GM12878 (cell line): Measurements from ENCODE around the gene KIF11. TPM values are rescaled to one million over a fixed set of nuclear protein-coding genes. Genes with fewer than 3 reads are reported as not detected.
A peak's percentile ranks its signal among the peaks of the same experiment; 100 is the strongest.

Experiments used
- ATAC-seq: fragments of 200-7000 bp; cut with Tn5 transposase; 3 replicates; pipeline ENCODE4 v1.9.1; 2020; ENCODE audit warnings: mild to moderate bottlenecking, moderate library complexity
- BruUV-seq: library from RNA; stranded (reverse); fragments of 400-500 nt; replicated peaks from 2 replicates; lab custom pipeline; 2021; lab: Mats Ljungman, UMichigan
- CTCF ChIA-PET: fragments of 300-600 bp; sonication (Branson Sonifier 250); formaldehyde crosslinking; extraction: SDS; loops from one replicate; lab custom pipeline; 2021; ENCODE audit warnings: inconsistent platforms; lab: Yijun Ruan, JAX
- POLR2A ChIA-PET: fragments of 350-600 bp; formaldehyde crosslinking; extraction: SDS; loops from one replicate; lab custom pipeline; 2021; ENCODE audit warnings: inconsistent platforms; lab: Charles Lee
- RAD21 ChIA-PET: fragments of 300-600 bp; sonication (Branson Sonifier 250); formaldehyde crosslinking; loops from one replicate; lab custom pipeline; 2023; ENCODE audit warnings: antibody characterized with exemption; ENCODE audit not compliant: unreplicated experiment; lab: Charles Lee
- SMC1A ChIA-PET: fragments of 300-600 bp; sonication (Branson Sonifier 250); formaldehyde crosslinking; loops from one replicate; lab custom pipeline; 2023; ENCODE audit not compliant: unreplicated experiment, uncharacterized antibody; lab: Charles Lee
- DNase-seq: peaks from one replicate; pipeline ENCODE4 v3.0.0-alpha.2; 2011; ENCODE audit warnings: low read depth, low spot score
- FAIRE-seq: peaks from 3 replicates; lab custom pipeline; 2011; peaks lifted over from hg19 to GRCh38; lab: Jason Lieb, UNC
- H2AFZ ChIP-seq: 2 replicates; pipeline ENCODE4 v1.6.0; 2011; ENCODE audit warnings: low read depth, low read length, control low read depth; ENCODE audit not compliant: control insufficient read depth
- H3K27ac ChIP-seq: 2 replicates; pipeline ENCODE4 v1.5.1; 2011; ENCODE audit warnings: control low read depth; ENCODE audit not compliant: control insufficient read depth, insufficient read depth
- H3K27me3 ChIP-seq, 2 experiments: replicated peaks in 1 of 2; 2 replicates each; pipeline versions ENCODE4 v1.6.0 to v1.6.1; 2011; ENCODE audit warnings: low read length in 1 of 2; ENCODE audit not compliant: control insufficient read depth in 2 of 2, insufficient read depth in 2 of 2
- H3K36me3 ChIP-seq, 2 experiments: 2 replicates each; pipeline ENCODE4 v1.5.1; 2011; ENCODE audit warnings: low read length in 1 of 2; ENCODE audit not compliant: control insufficient read depth in 2 of 2, insufficient read depth in 2 of 2
- H3K4me1 ChIP-seq: 2 replicates; pipeline ENCODE4 v1.6.1; 2011; ENCODE audit warnings: mild to moderate bottlenecking, low read length, moderate library complexity, mixed read lengths; ENCODE audit not compliant: control insufficient read depth, insufficient read depth
- H3K4me2 ChIP-seq: 2 replicates; pipeline ENCODE4 v1.6.0; 2011; ENCODE audit warnings: control low read depth; ENCODE audit not compliant: control insufficient read depth, insufficient read depth
- H3K4me3 ChIP-seq: fragments of 200-600 bp; sonication (generic); 2 replicates; pipeline ENCODE4 v1.5.1; 2016
- H3K79me2 ChIP-seq: 2 replicates; pipeline ENCODE4 v1.6.0; 2011; ENCODE audit warnings: low read length; ENCODE audit not compliant: control insufficient read depth, insufficient read depth
- H3K9ac ChIP-seq: 2 replicates; pipeline ENCODE4 v1.8.0; 2011; ENCODE audit warnings: low read length, control low read depth, mixed read lengths; ENCODE audit not compliant: control insufficient read depth, insufficient read depth
- H3K9me3 ChIP-seq: replicated peaks from 3 replicates; pipeline ENCODE4 v1.5.1; 2011; ENCODE audit warnings: mild to moderate bottlenecking, low read length; ENCODE audit not compliant: control insufficient read depth, insufficient read depth
- H4K20me1 ChIP-seq: 2 replicates; pipeline ENCODE4 v1.6.0; 2011; ENCODE audit not compliant: control insufficient read depth, insufficient read depth
- BCL11A ChIP-seq: IDR thresholded peaks from 2 replicates; pipeline ENCODE4 v1.6.1; 2011; ENCODE audit warnings: low read depth, low read length
- BHLHE40 ChIP-seq, 2 experiments: fragments of 450-650 bp in 1 of 2; IDR thresholded peaks; 2 replicates each; pipeline ENCODE4 v1.6.1; 2011 to 2017; ENCODE audit warnings: low read depth in 2 of 2, borderline replicate concordance in 1 of 2, improper control_type of control experiment in 1 of 2, low read length in 1 of 2, mild to moderate bottlenecking in 1 of 2
- IRF4 ChIP-seq: IDR thresholded peaks from 2 replicates; pipeline ENCODE4 v1.6.1; 2011; ENCODE audit warnings: low read depth, low read length
- KLF5 ChIP-seq: fragments of 450-650 bp; IDR thresholded peaks from 2 replicates; pipeline ENCODE4 v1.6.1; 2014; ENCODE audit warnings: mild to moderate bottlenecking; ENCODE audit not compliant: partially characterized antibody
- LARP7 ChIP-seq: fragments of 450-650 bp; IDR thresholded peaks from 2 replicates; pipeline ENCODE4 v1.6.1; 2017; ENCODE audit warnings: mild to moderate bottlenecking
- PML ChIP-seq: IDR thresholded peaks from 2 replicates; pipeline ENCODE4 v1.6.1; 2012; ENCODE audit warnings: low read length, inconsistent platforms
- POLR2AphosphoS5 ChIP-seq: IDR thresholded peaks from 2 replicates; pipeline ENCODE4 v1.6.1; 2011; ENCODE audit warnings: mild to moderate bottlenecking, low read length, inconsistent platforms
- RAD51 ChIP-seq: fragments of 450-650 bp; IDR thresholded peaks from 2 replicates; pipeline ENCODE4 v1.6.1; 2016; ENCODE audit warnings: moderate library complexity, mild to moderate bottlenecking, inconsistent platforms
- TAF1 ChIP-seq: IDR thresholded peaks from 2 replicates; pipeline ENCODE4 v1.6.1; 2011; ENCODE audit warnings: mild to moderate bottlenecking, low read depth, low read length, borderline replicate concordance
- ZNF24 ChIP-seq: fragments of 450-650 bp; IDR thresholded peaks from 2 replicates; pipeline ENCODE4 v1.6.1; 2017; ENCODE audit warnings: antibody characterized with exemption, mild to moderate bottlenecking
- WGBS: methylation state at CpG from one replicate; pipeline ENCODE4 v1.1.6; 2016; ENCODE audit warnings: low lambda C conversion rate; ENCODE audit not compliant: insufficient replicate concordance, insufficient coverage; ENCODE audit errors: missing lambda C conversion rate; 5-methylcytosine and 5-hydroxymethylcytosine counted together
- in situ Hi-C: fragments of 300-500 bp; cut with MboI; formaldehyde crosslinking; loops from 9 replicates; pipeline ENCODE4 v1.14.3; 2018; ENCODE audit warnings: mixed read lengths
- intact Hi-C: fragments of 100-400 bp; cut with micrococcal nuclease; formaldehyde crosslinking; loops from one replicate; pipeline ENCODE4 v1.14.2; 2022; ENCODE audit not compliant: unreplicated experiment
- polyA plus RNA-seq, 11 experiments: library from polyadenylated mRNA; depleted of rRNA in 4 of 11; unstranded in 6 of 11; stranded (reverse) in 5 of 11; fragments of >200 nt; fragmentation: Nextera tagmentation in 4 of 11; fragmentation: Illumina TruSeq in 1 of 11; extraction: Ambion mirVana in 4 of 11; extraction: Trizol in 1 of 11; gene quantifications; 1 replicate in 1 of 11; 2 replicates in 10 of 11; pipeline versions ENCODE4 v1.2.1 to v1.2.3, GENCODE V29; 2011 to 2016; ENCODE audit warnings: inconsistent platforms in 2 of 11, missing spikeins in 2 of 11, low read depth in 1 of 11
- total RNA-seq, 4 experiments: library from RNA; depleted of rRNA in 3 of 4; stranded (reverse); fragments of >200 nt in 3 of 4; fragmentation: Illumina TruSeq in 1 of 4; extraction: Trizol in 1 of 4; gene quantifications; 2 replicates each; pipeline versions ENCODE4 v1.2.1 to v1.2.3, GENCODE V29; 2013 to 2021

The KIF11 gene
- total and polyA plus RNA-seq, 10 of the 15 experiments (the other 5 are each of a cell fraction or from before 2014, with no cell fraction given), result 14.1 to 79.8 (median 41.9) TPM

GRCh38 chr10:92692697-92693533 lies 100.0 kb downstream of the KIF11 start:
- ATAC-seq (no peak), FAIRE-seq (no peak), DNase-seq (no peak)
- H3K9ac ChIP-seq, result no peak overlapping the region
- in situ Hi-C loops (no loop called here), intact Hi-C loops (loop anchor here (5.0 kb wide), 1 partner anchor 49 kb away; no protein-coding TSS in a partner anchor)
- ChIA-PET CTCF (interaction anchor here (1.0 to 1.3 kb wide), 2 partner anchors 12 to 64 kb away, joined by 3 to 4 read pairs; no protein-coding TSS in a partner anchor), POLR2A (no interaction called here), RAD21 (interaction anchor here (0.6 kb wide), 1 partner anchor 1662 kb away, joined by 3 read pairs; no protein-coding TSS in a partner anchor), SMC1A (interaction anchor here (1.2 to 1.5 kb wide), 2 partner anchors 19 to 30 kb away, joined by 3 read pairs; no protein-coding TSS in a partner anchor)
- H2AFZ ChIP-seq, result no peak overlapping the region
- 39% methylated on average over 7 of the region's 7 CpGs for WGBS
- no peaks in the 10 kb centered on the region for H3K9me3 ChIP-seq
- H3K27me3 ChIP-seq, result peaks cover 0 to 28% of the 10 kb centered on the region in 2 experiments; a peak in 3 of 4 replicates
- H3K27ac ChIP-seq, result no peak overlapping the region
- H3K4me3 ChIP-seq, result no peak overlapping the region
- H3K79me2 ChIP-seq, result no peaks in the 10 kb centered on the region
- TF ChIP-seq RAD51 (no peak), LARP7 (no peak), BCL11A (no peak)
- H3K36me3 ChIP-seq, result no peaks in the 10 kb centered on the region
- peak overlapping the region; percentile 30 for H3K4me2 ChIP-seq
- BruUV-seq, result no TSS peak
- no peaks in the 10 kb centered on the region for H4K20me1 ChIP-seq
- H3K4me1 ChIP-seq, result peaks cover 21% of the 10 kb centered on the region

- H3K79me2 ChIP-seq, result no peaks in the 10 kb centered on the region
- no peaks in the 10 kb centered on the region for H3K36me3 ChIP-seq
- SMC1A ChIA-PET, result interaction anchor here (1.2 to 1.5 kb wide), 2 partner anchors 19 to 29 kb away, joined by 3 read pairs; no protein-coding TSS in a partner anchor
- H3K4me2 ChIP-seq, result no peak overlapping the region
- in situ Hi-C loops (no loop called here), intact Hi-C loops (loop anchor here (5.0 kb wide), 1 partner anchor 49 kb away; no protein-coding TSS in a partner anchor)
- no peaks in the 10 kb centered on the region for H4K20me1 ChIP-seq
- FAIRE-seq (no peak), ATAC-seq (no peak), DNase-seq (no peak)
- peaks cover 0 to 25% of the 10 kb centered on the region in 2 experiments; a peak in 3 of 4 replicates for H3K27me3 ChIP-seq
- BruUV-seq, result no TSS peak
- no peaks in the 10 kb centered on the region for H3K9me3 ChIP-seq
- H3K4me1 ChIP-seq, result peaks cover 22% of the 10 kb centered on the region
- TF ChIP-seq PML (no peak), BHLHE40 (IDR thresholded peaks at IDR 0.05; ENCODE audit: borderline replicate concordance in 1 of 2, low read depth in 2 of 2, low read length in 1 of 2) (no peak), KLF5 (no peak), IRF4 (no peak), POLR2AphosphoS5 (no peak), TAF1 (no peak), ZNF24 (no peak)
- no peak overlapping the region for H3K4me3 ChIP-seq
- CTCF ChIA-PET, result interaction anchor here (0.7 to 1.3 kb wide), 2 partner anchors 13 to 17 kb away, joined by 3 to 4 read pairs; no protein-coding TSS in a partner anchor
- 86% methylated on average over 1 of the region's 1 CpG for WGBS
- RAD21 ChIA-PET, result interaction anchor here (0.6 kb wide), 1 partner anchor 1661 kb away, joined by 3 read pairs; no protein-coding TSS in a partner anchor
- POLR2A ChIA-PET, result no interaction called here
- H3K27ac ChIP-seq, result no peak overlapping the region
- no peak overlapping the region for H2AFZ ChIP-seq
- H3K9ac ChIP-seq, result no peak overlapping the region
Observed at GRCh38 chr10:92693534-92693893, 100.6 kb downstream of the KIF11 start.
